Hematopoietic multipotent progenitor cell treated with erythropoietin and hydrocortisone succinate and interleukin-3 and kit ligand, for 17 days (in vitro differentiated cells): ENCODE data around the gene PROC.
"Not testable (repeated sequence)": the region's sequence is repeated elsewhere in the genome, so short reads cannot be mapped to it uniquely, and the experiment has no call there.

Experiments
- DNase-seq: peaks from one replicate; pipeline ENCODE4 v3.0.0-alpha.2; 2015; ENCODE audit warnings: low spot score

PROC gene

GRCh38 chr2:127427376-127428056 lies 9.3 kb downstream of the PROC start:
- no peak for DNase-seq

GRCh38 chr2:127428057-127428814 lies 10.0 kb downstream of the PROC start:
- DNase-seq: no peak

DNA sequence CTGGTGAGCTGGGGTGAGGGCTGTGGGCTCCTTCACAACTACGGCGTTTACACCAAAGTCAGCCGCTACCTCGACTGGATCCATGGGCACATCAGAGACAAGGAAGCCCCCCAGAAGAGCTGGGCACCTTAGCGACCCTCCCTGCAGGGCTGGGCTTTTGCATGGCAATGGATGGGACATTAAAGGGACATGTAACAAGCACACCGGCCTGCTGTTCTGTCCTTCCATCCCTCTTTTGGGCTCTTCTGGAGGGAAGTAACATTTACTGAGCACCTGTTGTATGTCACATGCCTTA lies 10.5 kb downstream of the PROC start:
- no peak for DNase-seq

DNA sequence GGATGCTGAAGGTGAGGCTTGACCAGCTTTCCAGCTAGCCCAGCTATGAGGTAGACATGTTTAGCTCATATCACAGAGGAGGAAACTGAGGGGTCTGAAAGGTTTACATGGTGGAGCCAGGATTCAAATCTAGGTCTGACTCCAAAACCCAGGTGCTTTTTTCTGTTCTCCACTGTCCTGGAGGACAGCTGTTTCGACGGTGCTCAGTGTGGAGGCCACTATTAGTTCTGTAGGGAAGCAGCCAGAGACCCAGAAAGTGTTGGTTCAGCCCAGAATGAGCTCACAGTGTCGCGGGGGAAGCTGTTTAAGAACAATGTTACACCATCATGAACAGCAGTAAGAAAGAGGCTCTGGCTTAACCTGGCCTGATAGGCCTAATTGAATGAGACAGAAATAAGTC lies 11.1 kb downstream of the PROC start:
- DNase-seq: no peak

DNA sequence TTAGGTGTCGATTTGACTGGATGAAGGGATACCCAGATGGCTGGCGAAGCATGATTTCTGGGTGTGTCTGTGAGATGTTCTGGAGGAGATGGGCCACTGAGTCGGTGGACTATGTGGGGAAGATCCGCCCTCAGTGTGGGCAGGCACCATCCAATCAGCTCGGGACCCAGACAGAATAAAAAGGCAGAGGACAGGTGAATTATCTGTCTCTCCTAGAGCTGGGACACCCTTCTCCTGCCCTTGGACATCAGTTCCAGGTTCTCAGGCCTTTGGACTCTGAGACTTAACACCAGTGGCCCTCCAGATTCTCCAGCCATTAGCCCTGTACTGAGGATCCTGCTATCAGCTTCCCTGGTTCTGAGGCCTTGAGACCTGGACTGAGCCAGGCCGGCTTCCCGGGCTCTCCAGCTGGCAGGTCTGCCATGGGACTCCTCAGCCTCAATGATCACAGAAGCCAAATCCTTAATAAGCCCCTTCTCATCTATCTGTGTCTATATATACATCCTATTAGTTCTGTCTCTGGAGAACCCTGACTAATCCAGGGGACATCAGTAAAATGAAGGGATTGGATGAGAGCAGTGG lies 11.7 kb downstream of the PROC start:
- no peak for DNase-seq

GRCh38 chr2:127431408-127432023 lies 13.3 kb downstream of the PROC start:
- no peak for DNase-seq

- DNase-seq: no peak
Observed at GRCh38 chr2:127434515-127434914, 16.3 kb downstream of the PROC start.

DNA sequence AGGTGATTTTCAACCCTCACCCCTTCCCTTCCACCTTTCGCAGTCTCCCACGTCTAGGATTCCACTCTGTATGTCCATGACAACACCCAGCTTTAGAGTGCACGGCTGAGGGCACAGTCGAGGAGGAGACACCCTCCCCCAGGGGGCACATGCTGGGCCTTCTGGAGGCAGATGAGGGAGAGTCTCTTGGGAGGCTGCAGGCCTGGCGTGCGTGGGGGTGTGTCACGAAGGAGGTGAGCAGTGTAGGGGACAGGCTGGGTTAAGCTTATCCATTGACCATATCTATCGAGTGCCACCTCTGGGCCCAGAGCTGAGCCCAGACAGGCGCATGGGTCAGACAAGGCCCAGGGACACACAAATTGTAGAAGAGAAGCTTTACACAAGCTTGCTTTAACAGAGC lies 18.8 kb downstream of the PROC start:
- no peak for DNase-seq

DNA sequence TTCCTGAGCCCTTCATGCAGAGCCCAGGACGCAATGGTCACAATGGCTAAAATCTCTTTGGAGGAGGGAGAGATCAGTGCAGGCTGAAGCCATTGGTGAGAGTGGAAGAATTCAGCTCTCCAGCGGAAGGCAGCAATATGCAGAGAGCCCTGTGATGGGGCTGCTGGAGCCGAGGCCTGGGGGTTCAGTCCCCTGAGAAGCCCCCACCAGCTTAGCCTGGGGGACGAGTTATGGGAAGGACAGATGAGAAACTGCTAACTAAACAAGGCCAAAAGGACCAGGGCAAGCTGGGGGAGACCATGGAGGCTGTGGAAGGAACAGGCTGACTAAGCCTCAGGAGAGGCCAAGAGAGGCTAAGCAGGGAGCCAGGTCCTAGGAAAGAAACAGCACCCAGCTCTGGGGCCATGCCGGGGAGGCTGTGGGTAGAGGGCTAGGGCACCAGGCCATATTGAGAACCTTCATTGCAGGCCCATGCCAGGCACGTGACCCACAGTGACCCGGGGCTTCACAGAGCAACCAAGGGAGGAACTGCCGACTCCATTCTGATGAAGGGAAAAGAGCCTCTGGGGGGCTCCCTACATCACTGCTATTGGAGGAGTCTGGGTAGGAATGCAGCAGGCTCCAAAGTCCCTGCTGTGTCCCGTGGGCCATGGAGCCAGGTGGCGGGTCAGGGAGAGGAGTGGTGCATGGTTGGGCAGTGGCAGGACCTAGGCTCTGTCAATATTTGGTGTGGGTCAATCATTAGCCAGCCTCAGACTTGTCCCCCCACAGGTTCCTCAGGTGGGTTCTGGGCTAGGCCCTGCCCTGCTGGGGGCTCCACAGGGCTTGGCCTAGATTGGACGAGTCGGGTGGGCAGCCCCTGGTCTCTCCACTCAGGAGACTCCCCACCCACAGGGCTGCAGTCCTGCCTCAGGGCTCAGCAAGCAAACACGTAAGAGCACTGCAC lies 19.8 kb downstream of the PROC start:
- DNase-seq: no peak

DNA sequence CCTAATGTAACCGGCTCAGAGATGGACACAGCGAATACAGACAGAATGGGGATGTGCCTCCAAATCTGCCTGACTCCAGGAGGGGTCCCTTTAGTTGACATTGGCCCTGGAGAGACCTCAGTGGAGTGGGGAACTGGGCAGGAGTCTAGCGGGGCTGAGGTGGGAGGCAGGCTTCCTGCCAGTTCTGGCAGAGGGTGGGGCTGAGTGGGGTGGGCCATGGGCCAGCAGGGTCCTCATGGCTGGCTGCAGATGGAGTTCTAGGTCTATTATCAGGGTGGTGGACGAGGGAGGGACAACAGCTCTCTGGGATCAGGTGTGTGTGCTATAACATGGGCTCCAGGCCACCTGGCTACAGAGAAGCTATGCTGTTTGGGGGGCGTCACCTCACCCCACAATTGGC lies 21.1 kb downstream of the PROC start:
- no peak for DNase-seq

- no peak for DNase-seq
Observed at GRCh38 chr2:127448526-127448925, 30.3 kb downstream of the PROC start.

- DNase-seq: no peak
Observed at GRCh38 chr2:127449414-127449813, 31.2 kb downstream of the PROC start.

GRCh38 chr2:127449898-127450297 lies 31.7 kb downstream of the PROC start:
- DNase-seq: no peak

DNA sequence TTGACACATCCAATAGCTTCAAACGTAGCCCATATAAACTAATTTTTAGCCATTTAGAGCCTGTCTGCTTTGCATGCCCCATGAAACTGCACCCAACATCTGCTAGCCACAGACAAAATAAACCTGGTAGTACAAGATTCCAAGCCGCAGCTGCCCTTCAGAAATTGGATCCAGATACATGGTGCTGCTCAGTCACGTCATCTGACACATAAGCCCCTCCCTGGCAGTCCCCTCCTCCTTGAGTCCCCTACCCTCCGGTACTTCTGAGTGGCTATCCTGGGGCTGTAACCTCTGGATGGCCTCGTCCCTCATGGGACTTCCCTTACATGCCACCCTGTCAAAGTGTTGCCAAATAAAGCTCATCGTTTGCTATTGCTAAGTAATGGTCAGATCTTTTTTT lies 33.8 kb downstream of the PROC start:
- no peak for DNase-seq

DNA sequence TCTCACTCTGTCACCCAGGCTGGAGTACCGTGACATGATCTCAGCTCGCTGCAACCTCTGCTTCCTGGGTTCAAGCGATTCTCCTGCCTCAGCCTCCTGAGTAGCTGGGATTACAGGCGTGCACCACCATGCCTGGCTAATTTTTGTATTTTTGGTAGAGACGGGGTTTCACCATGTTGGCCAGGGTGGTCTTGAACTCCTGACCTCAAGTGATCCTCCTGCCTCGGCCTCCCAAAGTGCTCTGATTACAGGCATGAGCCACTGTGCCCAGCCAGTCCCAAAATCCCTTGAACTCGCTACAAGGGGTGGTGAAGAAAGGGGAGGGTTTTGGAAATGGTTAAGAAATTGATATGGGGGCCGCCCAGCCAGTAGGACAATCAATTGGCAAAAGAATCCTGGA lies 34.2 kb downstream of the PROC start:
- DNase-seq: not testable (repeated sequence)

DNA sequence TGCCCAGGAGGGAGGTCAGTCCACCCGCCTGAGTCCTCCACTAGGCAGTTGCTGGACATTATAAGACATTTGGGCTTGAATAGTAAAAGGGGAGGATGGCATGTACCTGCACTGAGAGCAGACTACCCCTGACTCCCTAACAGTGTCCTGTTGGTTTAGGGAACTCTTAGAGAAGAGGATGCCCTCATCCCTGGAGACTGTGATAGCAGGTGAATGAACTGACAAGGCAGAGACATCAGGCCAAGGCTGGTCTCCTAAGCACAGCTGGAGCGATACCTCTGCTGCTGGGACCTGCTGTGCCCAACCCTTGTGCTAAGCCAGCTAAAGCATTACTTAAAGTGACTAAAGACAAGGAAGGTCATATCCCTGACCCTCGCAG lies 34.8 kb downstream of the PROC start:
- no peak for DNase-seq

GRCh38 chr2:127453392-127454171 lies 35.4 kb downstream of the PROC start:
- DNase-seq: peak; percentile 16

- DNase-seq: no peak
Observed at GRCh38 chr2:127454595-127455565, 36.7 kb downstream of the PROC start.

DNA sequence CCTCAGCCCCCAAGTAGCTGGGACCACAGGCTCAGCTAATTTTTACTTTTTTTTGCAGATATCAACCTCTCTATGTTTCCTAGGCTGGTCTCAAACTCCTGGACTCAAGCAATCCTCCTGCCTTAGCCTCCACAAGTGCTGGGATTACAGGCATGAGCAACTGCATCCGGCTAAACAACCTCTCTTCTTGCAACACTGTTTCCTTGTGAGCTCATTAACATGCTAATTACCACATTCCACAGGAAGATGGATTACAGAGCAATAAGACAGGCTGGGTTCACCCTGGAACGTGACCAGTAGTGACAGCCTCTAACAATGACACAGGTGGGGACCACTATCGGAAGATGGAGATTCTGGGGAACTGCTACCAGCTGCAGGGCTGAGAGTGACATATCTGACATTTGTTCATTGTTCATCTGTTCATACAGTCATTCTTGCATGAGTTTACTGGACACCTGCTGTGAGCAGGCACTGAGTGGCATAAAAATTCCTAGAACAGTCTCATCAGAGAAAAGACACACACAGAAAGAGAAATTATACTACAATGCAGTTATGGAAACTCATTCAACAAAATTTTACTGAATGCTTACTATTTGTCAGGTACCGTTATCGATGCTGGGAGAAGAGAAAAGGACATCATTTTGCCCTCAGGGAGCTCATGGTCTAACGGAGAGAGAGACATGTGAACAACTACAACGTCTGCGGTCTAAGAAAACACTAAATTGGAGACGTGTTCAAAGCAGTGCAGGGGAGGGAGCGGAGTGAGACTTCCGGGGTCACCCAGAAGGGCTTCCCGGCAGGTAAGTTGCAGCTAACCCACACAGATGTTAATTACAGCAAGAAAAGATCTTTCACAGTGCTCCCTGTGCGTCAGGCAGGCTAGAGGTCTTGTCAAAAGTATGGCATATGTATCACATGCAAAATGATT lies 37.6 kb downstream of the PROC start:
- DNase-seq: no peak
